Adipocyte (in vitro differentiated cells): Measurements from ENCODE around the gene LDAH.
"Not testable (repeated sequence)": the region's sequence is repeated elsewhere in the genome, so short reads cannot be mapped to it uniquely, and the experiment has no call there.

Experiments used
- DNase-seq: peaks from one replicate; pipeline ENCODE4 v3.0.0-alpha.2; 2015; ENCODE audit warnings: low read depth
- H3K27me3 ChIP-seq: replicated peaks from 2 replicates; pipeline ENCODE4 v1.7.0; 2013; ENCODE audit warnings: mild to moderate bottlenecking, low read length, moderate library complexity; ENCODE audit not compliant: control insufficient read depth, insufficient read depth
- H3K36me3 ChIP-seq: 2 replicates; pipeline ENCODE4 v1.7.0; 2013; ENCODE audit warnings: low read length, mild to moderate bottlenecking, moderate library complexity; ENCODE audit not compliant: control insufficient read depth, insufficient read depth, severe bottlenecking
- H3K4me1 ChIP-seq: 2 replicates; pipeline ENCODE4 v1.7.0; 2013; ENCODE audit warnings: mild to moderate bottlenecking, low read length, moderate library complexity; ENCODE audit not compliant: control insufficient read depth, insufficient read depth
- H3K4me3 ChIP-seq: 2 replicates; pipeline ENCODE4 v1.7.0; 2013; ENCODE audit warnings: mild to moderate bottlenecking, low read length, moderate library complexity
- H3K9ac ChIP-seq: 2 replicates; pipeline ENCODE4 v1.7.0; 2013; ENCODE audit warnings: mild to moderate bottlenecking, low read length, moderate library complexity
- H3K9me3 ChIP-seq: 2 replicates; pipeline ENCODE4 v1.7.0; 2013; ENCODE audit warnings: mild to moderate bottlenecking, low read length, moderate library complexity; ENCODE audit not compliant: control insufficient read depth

The LDAH gene

DNA sequence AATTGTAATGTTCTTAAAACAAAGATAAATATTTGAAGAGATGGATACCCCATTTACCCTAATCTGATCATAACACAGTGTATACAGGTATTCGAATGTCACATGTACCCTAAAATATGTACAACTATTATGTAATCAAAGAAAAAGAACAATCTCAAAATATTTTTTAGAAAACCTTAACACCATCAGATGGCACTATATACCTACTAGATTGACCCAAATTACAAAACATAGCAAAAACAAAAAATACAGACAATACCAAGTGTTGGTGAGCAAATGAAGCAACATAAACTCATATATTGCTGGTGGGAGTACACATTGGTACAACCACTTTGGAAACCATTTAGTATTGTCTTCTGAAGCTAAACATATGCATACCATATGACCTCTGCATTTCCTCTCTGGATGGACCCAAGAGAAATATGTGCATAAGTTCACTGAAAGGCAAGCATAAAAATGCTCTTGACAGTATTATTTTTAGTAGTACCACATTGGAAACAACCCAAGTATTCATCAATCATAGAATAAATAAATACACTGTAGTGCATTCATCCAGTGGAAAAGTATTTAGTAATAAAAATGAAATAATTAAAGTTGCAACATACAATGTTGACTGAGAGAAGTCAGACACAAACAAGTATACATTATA lies 100.2 kb downstream of the LDAH start:
- no peaks in the 10 kb centered on the region for H3K9me3 ChIP-seq
- H3K27me3 ChIP-seq: no peaks in the 10 kb centered on the region
- no peaks in the 10 kb centered on the region for H3K36me3 ChIP-seq
- DNase-seq: no peak
- H3K4me1 ChIP-seq: peaks cover 13% of the 10 kb centered on the region
- H3K9ac ChIP-seq: no peak overlapping the region
- no peak overlapping the region for H3K4me3 ChIP-seq

GRCh38 chr2:20717641-20718040 lies 105.3 kb downstream of the LDAH start:
- DNase-seq: no peak
- H3K9ac ChIP-seq: no peak overlapping the region
- peaks cover under 1% of the 10 kb centered on the region for H3K4me1 ChIP-seq
- H3K9me3 ChIP-seq: no peaks in the 10 kb centered on the region
- no peaks in the 10 kb centered on the region for H3K36me3 ChIP-seq
- H3K27me3 ChIP-seq: no peaks in the 10 kb centered on the region
- H3K4me3 ChIP-seq: no peak overlapping the region

GRCh38 chr2:20716164-20716563 lies 106.7 kb downstream of the LDAH start:
- H3K4me1 ChIP-seq, H3K9me3 ChIP-seq, H3K4me3 ChIP-seq, H3K9ac ChIP-seq, DNase-seq, H3K27me3 ChIP-seq, H3K36me3 ChIP-seq: not testable (repeated sequence)

DNA sequence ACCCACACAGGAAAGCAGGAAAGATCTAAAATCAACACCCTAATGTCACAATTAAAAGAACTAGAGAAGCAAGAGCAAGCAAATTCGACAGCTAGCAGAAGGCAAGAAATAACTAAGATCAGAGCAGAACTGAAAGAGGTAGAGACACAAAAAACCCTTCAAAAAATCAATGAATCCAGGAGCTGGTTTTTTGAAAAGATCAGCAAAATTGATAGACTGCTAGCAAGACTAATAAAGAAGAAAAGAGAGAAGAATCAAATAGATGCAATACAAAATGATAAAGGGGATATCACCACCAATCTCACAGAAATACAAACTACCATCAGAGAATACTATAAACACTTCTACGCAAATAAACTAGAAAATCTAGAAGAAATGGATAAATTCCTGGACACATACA lies 108.5 kb downstream of the LDAH start:
- H3K4me1 ChIP-seq, H3K36me3 ChIP-seq: not testable (repeated sequence)

GRCh38 chr2:20713585-20713984 lies 109.3 kb downstream of the LDAH start:
- not testable (repeated sequence) for H3K4me1 ChIP-seq, H3K36me3 ChIP-seq, H3K9me3 ChIP-seq, H3K4me3 ChIP-seq, DNase-seq, H3K9ac ChIP-seq, H3K27me3 ChIP-seq

More for the DNA sequence above, 108.5 kb downstream of the LDAH start:
- H3K27me3 ChIP-seq, H3K9ac ChIP-seq, H3K9me3 ChIP-seq, DNase-seq, H3K4me3 ChIP-seq: not testable (repeated sequence)

GRCh38 chr2:20711641-20712040 lies 111.3 kb downstream of the LDAH start:
- not testable (repeated sequence) for H3K36me3 ChIP-seq, H3K4me3 ChIP-seq, H3K4me1 ChIP-seq, H3K27me3 ChIP-seq, DNase-seq, H3K9me3 ChIP-seq, H3K9ac ChIP-seq

DNA sequence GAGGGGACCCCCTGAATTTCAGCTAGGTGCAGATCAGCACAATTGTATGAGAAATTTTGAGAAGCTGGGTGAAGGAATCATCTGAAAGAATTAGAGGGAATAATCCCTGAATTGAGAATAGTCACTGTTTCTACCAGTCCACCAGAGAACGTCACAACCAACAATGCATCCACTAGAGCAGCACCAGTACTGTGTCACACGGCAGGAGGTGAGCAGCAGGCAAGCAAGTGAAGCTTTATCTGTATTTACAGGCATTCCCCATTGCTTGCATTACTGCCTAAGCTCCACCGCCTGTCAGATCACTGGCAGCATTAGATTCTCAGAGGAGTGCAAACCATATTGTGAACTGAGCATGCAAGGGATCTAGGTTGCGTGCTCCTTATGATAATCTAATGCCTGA lies 115.3 kb downstream of the LDAH start:
- DNase-seq: no peak
- H3K9ac ChIP-seq: no peak overlapping the region
- no peaks in the 10 kb centered on the region for H3K4me1 ChIP-seq
- H3K9me3 ChIP-seq: no peaks in the 10 kb centered on the region
- H3K36me3 ChIP-seq: no peaks in the 10 kb centered on the region
- no peaks in the 10 kb centered on the region for H3K27me3 ChIP-seq
- H3K4me3 ChIP-seq: no peak overlapping the region

DNA sequence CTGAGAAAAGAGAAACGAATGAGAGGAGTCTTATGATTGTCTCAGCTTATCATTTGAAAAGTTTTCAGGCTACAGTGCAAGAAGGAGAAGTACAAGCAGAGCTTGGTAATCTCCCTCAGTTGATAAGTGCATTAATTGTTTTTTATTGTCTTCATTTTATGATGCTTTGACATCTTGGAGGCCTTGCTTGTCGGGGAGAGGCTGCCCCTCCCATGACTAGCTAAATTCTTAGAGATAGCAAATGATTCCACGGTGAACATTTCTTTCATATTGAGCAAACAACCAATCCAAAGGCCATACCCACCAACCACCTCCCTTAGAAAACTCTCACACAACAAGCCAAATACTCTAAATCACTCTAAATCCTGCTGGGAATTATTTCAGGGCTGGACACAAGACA lies 116.1 kb downstream of the LDAH start:
- Histone ChIP-seq H3K36me3 (no peaks in the 10 kb centered on the region), H3K9me3 (no peaks in the 10 kb centered on the region), H3K4me1 (peaks cover 2% of the 10 kb centered on the region), H3K27me3 (no peaks in the 10 kb centered on the region), H3K4me3 (no peak overlapping the region), H3K9ac (no peak overlapping the region)
- no peak for DNase-seq

DNA sequence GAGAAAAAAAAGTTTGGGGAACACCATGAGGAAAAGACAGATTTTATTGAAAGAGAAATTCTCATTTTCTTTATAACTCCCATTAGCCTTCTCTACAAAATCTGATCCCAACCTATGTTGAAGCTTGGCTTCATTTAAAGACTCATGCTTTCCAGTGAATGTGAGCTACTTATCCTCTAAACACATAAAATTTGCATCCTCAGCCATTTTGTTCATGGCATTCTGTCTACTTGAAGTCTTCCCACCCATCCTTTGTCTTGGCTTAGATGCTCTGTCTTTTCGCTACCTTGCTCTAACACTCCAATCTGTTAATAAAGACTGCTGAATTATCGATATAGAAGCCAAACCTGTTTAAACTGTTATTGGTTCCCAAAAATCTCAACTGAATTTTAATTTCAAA lies 116.7 kb downstream of the LDAH start:
- Histone ChIP-seq H3K9ac (no peak overlapping the region), H3K9me3 (no peaks in the 10 kb centered on the region), H3K27me3 (no peaks in the 10 kb centered on the region), H3K4me3 (no peak overlapping the region), H3K36me3 (no peaks in the 10 kb centered on the region), H3K4me1 (peaks cover 2% of the 10 kb centered on the region)
- DNase-seq: no peak

- Histone ChIP-seq H3K9me3 (no peaks in the 10 kb centered on the region), H3K36me3 (no peaks in the 10 kb centered on the region), H3K4me1 (peaks cover 2% of the 10 kb centered on the region), H3K9ac (no peak overlapping the region), H3K27me3 (no peaks in the 10 kb centered on the region), H3K4me3 (no peak overlapping the region)
- no peak for DNase-seq
These were observed 118.0 kb downstream of the LDAH start for GRCh38 chr2:20704886-20705285.

DNA sequence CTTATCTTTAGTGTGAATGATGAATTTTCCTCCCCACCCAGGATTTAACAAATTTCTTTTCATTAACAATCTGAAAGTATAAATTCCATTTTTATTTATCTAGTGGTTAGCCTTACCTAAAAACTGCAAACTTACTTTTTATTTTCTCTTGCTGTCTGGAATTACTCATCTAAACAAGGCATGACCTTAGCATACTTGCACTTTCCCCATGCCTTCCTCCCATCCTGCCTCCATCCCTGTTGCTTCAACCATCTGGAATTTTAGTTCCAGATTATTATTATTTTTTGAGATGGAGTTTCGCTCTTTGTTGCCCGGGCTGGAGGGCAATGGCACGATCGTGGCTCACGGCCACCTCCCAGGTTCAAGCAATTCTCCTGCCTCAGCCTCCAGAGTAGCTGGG lies 120.3 kb downstream of the LDAH start:
- Histone ChIP-seq H3K27me3 (no peaks in the 10 kb centered on the region), H3K9ac (no peak overlapping the region), H3K4me1 (peaks cover 2% of the 10 kb centered on the region), H3K36me3 (no peaks in the 10 kb centered on the region), H3K4me3 (no peak overlapping the region), H3K9me3 (no peaks in the 10 kb centered on the region)
- DNase-seq: peak; percentile 36

GRCh38 chr2:20698916-20699613 lies 123.8 kb downstream of the LDAH start:
- H3K9ac ChIP-seq: no peak overlapping the region

More at GRCh38 chr2:20698916-20699613, 123.8 kb downstream of the LDAH start:
- Histone ChIP-seq H3K36me3 (no peaks in the 10 kb centered on the region), H3K27me3 (no peaks in the 10 kb centered on the region), H3K9me3 (no peaks in the 10 kb centered on the region), H3K4me3 (no peak overlapping the region), H3K4me1 (peaks cover 2% of the 10 kb centered on the region)
- DNase-seq: peak; percentile 2
